Measurements from ENCODE around the gene CRB1. TPM values are rescaled to one million over a fixed set of nuclear protein-coding genes. Genes with fewer than 3 reads are reported as not detected.
A peak's percentile ranks its signal among the peaks of the same experiment; 100 is the strongest.

Gene CRB1
- total RNA-seq, 6 experiments from 2014 or later, result 0.07 TPM; not detected in 5

DNA sequence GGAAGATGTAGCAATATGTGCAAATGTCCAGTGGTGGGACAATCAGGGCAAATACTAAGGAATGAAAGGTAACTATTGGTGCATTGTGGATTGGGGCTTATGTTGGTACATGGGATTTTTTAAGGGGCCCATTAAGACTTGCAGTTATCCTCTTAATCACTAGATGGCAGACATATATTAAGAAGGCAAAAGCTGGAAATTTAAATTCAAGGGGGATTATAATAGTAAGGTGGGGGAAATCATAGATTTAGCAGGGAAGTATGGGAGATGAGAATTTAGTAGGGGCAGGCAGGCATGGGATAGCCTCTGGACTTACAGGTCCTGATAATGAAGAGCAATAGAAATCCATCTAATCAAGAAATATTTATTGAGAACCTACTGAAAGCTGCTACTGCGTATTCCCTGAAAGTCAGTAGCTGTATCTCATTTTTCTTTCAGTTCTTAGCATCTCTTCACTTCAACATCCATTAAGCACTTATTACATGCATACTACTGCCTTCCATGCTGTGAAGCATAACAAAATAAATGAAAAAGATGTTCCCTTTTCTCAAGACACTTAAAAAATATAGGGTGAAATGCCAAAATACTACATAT lies 251.8 kb downstream of the CRB1 start:
- Mint-ChIP-seq H3K36me3 (ENCODE audit: low read depth) (no peaks in the 10 kb centered on the region), H3K27ac (no peak overlapping the region), H3K4me1 (ENCODE audit: low read depth) (0 out of 2 replicates have a peak, but pooled peaks cover 4% of the 10 kb centered on the region), H3K4me3 (no peak overlapping the region), H3K9me3 (no peaks in the 10 kb centered on the region), H3K27me3 (ENCODE audit: insufficient read depth) (no peaks in the 10 kb centered on the region)
- peak; percentile 73 for TF ChIP-seq CTCF (IDR thresholded peaks at IDR 0.05)
- peak; percentile 17 for DNase-seq

DNA sequence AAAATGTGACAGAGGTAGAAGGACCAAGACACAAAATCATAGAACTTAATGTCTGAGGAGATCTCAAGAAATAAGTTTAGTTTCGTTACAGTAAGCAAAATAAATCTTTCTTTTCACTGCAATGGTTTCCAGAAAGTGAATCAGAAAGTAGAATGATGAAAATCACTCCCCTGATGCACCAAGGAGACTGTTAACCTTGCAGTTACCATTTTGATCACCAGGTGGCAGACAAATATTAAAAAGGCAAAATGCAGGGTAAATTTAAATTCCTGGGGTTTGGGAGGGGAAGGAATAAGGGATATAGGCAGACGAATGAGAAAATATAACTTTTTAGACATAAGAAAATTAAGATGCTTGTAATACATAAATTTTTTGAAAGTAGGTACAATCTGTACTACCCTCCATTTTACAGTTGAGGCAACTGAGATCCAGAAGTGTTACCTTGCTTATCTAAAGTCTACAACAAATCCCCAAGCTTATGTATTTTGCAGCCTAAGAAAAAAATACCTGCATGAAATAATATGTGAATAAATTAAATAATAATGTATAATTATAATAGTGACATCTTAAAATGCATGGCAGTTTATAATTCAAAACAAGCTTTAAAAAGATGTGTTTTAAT lies 253.2 kb downstream of the CRB1 start:
- Mint-ChIP-seq H3K27me3 (ENCODE audit: insufficient read depth) (no peaks in the 10 kb centered on the region), H3K27ac (no peak overlapping the region), H3K4me3 (no peak overlapping the region), H3K9me3 (no peaks in the 10 kb centered on the region), H3K36me3 (ENCODE audit: low read depth) (no peaks in the 10 kb centered on the region), H3K4me1 (ENCODE audit: low read depth) (0 out of 2 replicates have a peak, but pooled peaks cover 4% of the 10 kb centered on the region)
- peak; percentile 46 for DNase-seq
- TF ChIP-seq CTCF (IDR thresholded peaks at IDR 0.05), result peak; percentile 87

- Mint-ChIP-seq H3K27ac (no peak overlapping the region), H3K27me3 (ENCODE audit: insufficient read depth) (no peaks in the 10 kb centered on the region), H3K4me3 (no peak overlapping the region), H3K9me3 (no peaks in the 10 kb centered on the region), H3K4me1 (ENCODE audit: low read depth) (no peaks in the 10 kb centered on the region), H3K36me3 (ENCODE audit: low read depth) (no peaks in the 10 kb centered on the region)
- peak; percentile 2 for DNase-seq
- peak; percentile 96 for TF ChIP-seq CTCF (IDR thresholded peaks at IDR 0.05)
These were observed 258.8 kb downstream of the CRB1 start for GRCh38 chr1:197526736-197527371.

Other genes starting within 250 kb of the CRB1 start
- not detected for gene F13B, start 201.0 kb upstream of the CRB1 start, total RNA-seq (2021; fragmentation: NEBNext Ultra II Directional; extraction: Animal tissue kit (Norgen Biotek cat#: 25700))
- 10 to 100 TPM; 20.3 to 46.8 (median 42.0) TPM for gene ASPM, start 121.6 kb upstream of the CRB1 start, total RNA-seq (2021; fragmentation: NEBNext Ultra II Directional; extraction: Animal tissue kit (Norgen Biotek cat#: 25700))
- 10 to 100 TPM; 10.2 to 12.9 (median 11.8) TPM for gene ZBTB41, start 67.0 kb upstream of the CRB1 start, total RNA-seq (2021; fragmentation: NEBNext Ultra II Directional; extraction: Animal tissue kit (Norgen Biotek cat#: 25700))

All from HFFc6 (cell line).